A549 treated with RU486 at 1 μM for 4 hours (cell line): ENCODE measurements around the gene FAM193B. TPM values are rescaled to one million over a fixed set of nuclear protein-coding genes. Genes with fewer than 3 reads are reported as not detected.

ENCODE experiments used
- total RNA-seq: library from RNA; stranded (reverse); fragments of 200-300 nt; extraction: Qiagen RNA extraction; gene quantifications from 5 replicates; pipeline ENCODE4 v1.2.3, GENCODE V29; 2022; ENCODE audit warnings: low read depth

The FAM193B gene
- total RNA-seq: 18.7 to 31.7 TPM (median 26.3 TPM) in 5 replicates

DNA sequence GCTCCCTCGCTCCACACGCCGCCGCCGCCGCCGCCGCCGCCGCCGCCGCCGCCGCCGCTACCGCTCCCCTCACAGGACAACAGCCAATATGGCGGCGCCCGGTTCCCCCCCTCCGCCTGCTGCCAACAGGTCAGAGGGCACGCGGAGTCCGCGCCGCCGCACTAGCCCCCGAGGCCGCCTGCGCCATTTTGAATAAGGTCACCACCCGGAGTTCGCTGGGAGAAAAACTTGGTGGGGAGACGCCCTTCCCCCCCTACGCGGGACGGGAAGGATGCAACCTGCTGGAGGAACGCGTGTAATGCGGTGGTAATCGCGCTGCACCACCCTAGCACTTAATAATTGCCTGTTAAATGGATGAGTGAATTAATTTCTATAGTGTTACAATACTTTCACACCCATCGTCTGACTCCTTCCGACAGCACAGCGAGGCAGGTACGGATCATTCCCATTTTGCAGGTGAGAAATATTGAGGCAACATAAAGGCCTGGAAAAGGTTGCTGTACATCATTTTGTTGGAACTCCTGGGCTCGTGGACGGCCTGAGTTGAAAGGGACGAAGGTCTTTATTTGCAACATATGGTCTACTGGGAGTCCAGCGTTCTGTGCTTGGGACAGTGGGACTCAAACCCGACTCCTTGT is at the start of gene FAM193B:
Gene FAM193B, minus strand, starts transcription at position 90 of the 638 bp plus-strand sequence. CDS start 105 bp downstream, outside the sequence.

DNA sequence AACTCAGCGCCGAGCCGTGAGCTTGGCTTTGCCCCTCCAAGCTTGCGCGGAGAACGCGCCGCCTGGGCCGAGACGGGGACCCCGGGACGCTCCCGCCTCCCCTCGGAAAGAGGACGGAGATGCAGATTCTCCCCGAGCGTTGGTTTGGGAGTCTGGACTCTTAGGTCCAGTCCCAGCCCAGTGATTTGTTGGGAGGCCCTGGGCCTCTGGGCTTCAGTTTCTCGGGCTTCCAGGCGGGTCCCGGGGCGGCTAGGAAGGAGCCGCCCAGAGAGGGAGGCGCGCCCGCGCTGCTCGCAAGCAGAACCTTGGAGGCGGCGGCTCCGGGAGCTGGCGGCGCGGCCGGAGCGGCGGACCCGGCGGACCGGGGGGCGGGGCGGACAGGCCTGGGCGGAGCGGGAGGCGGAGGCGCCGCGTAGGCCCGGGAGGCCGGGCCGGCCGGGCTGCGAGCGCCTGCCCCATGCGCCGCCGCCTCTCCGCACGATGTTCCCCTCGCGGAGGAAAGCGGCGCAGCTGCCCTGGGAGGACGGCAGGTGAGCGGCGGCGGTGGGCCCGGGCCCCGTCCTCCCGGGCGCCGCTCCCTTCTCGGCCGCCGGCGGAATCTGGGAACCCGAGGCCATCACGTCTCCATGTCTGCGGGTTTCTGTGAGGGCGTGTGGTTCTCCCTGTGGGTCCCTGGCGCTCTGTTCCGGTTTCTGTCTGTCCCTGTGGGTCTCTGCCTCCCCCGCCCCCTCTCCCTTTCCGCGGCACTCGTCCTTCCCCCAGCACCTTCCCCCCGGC is 45.6 kb upstream of the FAM193B start, which contains the start of gene B4GALT7:
Gene B4GALT7, plus strand, starts transcription at position 402 of the 777 bp plus-strand sequence. Its CDS starts 79 bp downstream, at position 481.

DNA sequence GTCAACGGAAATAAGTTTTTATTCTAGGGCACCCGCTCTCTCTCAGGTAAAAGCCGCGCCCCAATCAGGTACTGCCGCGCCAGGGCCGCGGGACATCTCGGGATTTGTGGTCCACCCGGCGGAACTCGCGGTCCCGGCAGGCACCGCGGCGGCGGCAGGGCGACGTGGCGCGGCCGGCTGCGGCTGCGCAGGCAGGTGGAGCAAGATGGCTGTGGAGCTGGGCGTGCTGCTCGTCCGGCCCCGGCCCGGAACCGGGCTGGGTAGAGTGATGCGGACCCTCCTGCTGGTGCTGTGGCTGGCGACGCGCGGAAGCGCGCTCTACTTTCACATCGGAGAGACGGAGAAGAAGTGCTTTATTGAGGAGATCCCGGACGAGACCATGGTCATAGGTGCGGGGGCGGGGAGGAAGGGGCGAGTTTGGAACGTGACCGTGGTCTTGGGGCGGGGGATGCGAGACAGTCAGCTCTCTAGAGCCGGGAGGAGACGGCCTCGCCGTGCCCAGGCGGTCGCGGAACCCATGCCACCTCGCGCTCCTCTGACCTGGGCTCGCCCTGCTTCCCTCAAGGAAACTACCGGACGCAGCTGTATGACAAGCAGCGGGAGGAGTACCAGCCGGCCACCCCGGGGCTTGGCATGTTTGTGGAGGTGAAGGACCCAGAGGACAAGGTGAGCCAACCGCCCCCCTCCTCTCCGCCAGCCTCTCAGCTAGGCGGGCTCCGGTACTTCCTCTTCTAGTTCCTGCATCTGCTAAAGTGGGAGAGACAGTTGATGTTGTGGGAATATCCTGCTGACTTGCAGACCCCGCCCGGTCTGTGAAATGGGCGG is 37.9 kb upstream of the FAM193B start, which contains the start of gene TMED9:
Gene TMED9, plus strand, starts transcription at position 194 of the 825 bp plus-strand sequence. Its CDS starts 12 bp downstream, at position 206.

DNA sequence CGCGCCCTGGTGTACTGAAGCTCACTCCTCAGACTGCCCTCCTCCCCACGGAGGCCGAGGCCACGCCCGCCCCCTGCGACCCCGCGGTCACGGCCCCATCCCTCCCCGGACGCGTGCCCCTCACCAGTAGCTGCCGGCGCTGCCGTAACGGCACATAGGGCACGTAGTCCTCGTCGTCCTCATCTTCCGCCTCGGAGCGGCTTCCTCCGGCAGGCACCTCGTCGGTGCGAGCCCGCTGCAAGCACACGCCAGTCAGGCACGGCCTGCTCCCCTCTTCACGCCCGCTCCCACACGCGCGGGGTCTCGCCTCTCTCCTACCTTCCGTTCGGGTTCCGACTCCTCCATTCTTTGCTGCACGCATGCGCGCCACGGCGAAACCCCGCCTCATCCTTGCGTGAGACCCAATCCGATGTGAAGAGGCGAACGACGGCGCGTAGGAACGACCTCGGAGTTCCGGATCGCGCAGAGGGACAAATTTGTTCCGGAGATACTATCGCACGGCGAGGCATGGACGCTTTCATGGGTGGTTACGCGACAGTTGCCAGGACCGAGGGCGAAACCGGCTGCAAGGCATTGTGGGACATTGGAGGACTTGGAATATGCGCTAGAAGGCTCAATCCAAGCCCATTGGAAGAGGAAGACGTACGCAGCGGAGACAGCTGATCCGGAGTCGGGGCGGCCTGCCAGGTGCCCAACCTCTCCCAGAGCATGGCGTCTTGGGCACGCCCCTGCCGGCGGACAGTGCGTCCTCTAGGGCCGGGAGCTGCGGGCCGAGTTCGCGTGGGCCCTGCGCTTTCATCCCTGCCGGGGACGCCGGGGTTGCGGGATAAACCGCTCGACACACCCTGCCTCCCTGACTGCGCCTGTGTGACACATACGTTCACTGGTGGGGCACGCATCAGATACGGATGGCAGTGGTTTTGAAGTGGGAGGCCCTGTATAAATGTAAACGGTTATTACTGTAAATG is 37.5 kb downstream of the FAM193B start, which contains the start of gene DDX41:
Gene DDX41, minus strand, starts transcription at position 361 of the 968 bp plus-strand sequence. Its CDS starts 16 bp downstream, at position 345.

DNA sequence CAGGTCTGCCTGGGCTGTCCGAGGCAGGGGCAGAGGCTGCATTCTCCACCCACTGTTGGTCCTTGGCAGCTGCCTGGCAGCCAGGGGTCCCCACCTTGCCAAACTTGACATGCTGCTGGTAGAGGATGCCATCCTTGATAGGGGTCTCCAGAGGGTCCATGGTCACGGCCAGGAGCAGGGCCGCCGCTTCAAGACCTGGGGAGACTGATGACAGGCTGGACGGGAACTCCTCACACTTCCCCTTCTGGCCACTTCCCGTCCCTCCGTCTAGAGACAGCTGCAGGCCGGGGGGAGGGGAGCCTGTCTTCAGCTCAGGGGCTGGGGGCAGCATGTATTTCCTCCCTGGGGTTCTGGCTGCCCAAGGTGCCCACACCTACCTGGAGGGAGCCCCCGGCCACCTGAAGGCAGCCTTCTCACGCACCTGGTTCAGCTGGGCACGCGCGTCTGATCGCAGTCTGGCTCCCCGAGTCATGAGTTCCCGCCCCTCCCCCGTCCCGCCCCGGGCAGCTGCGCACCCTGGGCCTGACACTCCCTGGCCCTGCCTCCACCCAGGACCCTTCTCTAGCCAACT is 44.9 kb downstream of the FAM193B start, which contains the start of gene DOK3:
Gene DOK3, minus strand, starts transcription at position 446 of the 571 bp plus-strand sequence. Its CDS starts 286 bp downstream, at position 160.

DNA sequence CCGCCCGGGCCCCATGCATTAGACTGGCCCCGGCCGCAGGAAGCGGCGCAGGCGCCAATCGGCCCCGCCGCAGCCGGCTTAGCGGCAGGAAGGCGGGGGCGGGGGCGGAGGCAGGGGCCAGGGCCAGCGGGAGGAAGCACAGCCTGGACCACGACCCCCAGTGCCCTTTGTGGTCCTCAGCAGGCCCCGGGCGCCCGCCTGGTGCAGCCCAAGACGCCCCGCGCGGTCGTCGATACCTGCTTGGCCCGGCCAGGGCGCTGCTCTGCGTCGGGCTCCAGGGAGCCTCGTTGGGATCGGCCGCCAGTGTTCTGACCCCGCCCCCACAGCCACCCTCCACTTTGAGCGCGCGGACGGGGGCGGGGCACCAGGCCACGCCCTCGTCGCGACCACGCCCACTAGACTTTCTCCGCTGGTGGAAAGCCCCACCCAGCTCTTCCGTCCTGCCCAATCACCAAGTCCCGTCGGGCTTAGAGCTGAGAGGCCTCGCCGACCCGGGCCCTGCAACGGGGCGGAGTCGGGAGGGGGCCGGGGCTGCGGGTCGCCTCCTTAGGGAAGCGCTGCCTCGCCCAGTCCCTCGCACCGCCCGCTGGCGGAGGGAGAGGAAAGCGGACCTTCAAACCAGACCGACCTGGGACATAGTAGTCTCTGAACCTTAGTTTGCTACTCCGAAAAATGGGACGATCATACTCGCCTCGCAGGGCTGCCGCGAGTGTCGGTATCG is 56.9 kb downstream of the FAM193B start, which contains the start of gene PDLIM7:
Gene PDLIM7, minus strand, starts transcription at position 313 of the 721 bp plus-strand sequence. CDS start 1,092 bp downstream, outside the sequence.

DNA sequence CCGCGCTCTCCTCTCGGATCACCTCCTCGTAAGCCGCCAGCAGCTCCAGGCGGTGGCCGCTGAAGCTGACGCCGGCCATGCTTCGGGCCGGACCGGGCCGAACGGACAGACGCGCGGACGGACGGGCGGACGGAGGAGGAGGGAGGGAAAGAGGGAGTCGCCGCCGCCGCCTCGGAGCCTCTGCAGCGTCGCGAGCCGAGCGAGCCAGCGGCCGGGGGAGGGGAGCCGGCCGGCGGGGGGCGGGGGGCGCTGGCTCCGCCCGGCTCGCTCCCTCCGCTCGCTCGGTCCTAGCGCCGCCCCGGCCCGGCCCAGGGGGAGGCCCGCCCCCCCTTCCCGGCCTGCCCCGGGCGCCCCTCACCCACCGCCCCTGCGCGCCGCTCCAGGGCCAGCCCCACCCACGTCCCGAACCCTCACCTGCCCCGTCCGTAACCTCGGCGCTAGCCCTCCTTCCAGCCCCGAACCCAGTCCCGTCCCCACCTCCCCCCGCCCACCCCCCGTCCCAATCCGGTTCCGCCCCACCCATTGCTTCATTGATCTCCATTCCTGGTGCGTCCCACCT is 80.8 kb downstream of the FAM193B start, which contains the start of gene DBN1:
Gene DBN1, minus strand, starts transcription at position 192 of the 559 bp plus-strand sequence. Its CDS starts 113 bp downstream, at position 79.

Other genes with a start within 250 kb of the FAM193B start
- gene MXD3, start 242.7 kb downstream of the FAM193B start, total RNA-seq: 12.9 to 22.2 TPM (median 17.1 TPM) in 5 replicates
- 183 to 219 TPM (median 196 TPM) in 5 replicates for gene LMAN2, start 202.9 kb downstream of the FAM193B start, total RNA-seq
- 6.0 to 6.9 TPM (median 6.2 TPM) in 5 replicates for gene RGS14, start 196.6 kb downstream of the FAM193B start, total RNA-seq
- gene SLC34A1, start 170.1 kb downstream of the FAM193B start, total RNA-seq: not detected in 5 replicates
- not detected in 5 replicates for gene PFN3, start 153.9 kb downstream of the FAM193B start, total RNA-seq
- 11.8 to 26.6 TPM (median 21.3 TPM) in 5 replicates for gene F12, start 145.0 kb downstream of the FAM193B start, total RNA-seq
- 18.0 to 27.8 TPM (median 26.3 TPM) in 5 replicates for gene GRK6, start 127.9 kb downstream of the FAM193B start, total RNA-seq
- gene PRR7, start 107.7 kb downstream of the FAM193B start, total RNA-seq: 17.5 to 43.9 TPM (median 41.0 TPM) in 5 replicates
- gene DBN1, start 80.9 kb downstream of the FAM193B start, total RNA-seq: 49.8 to 80.7 TPM (median 69.2 TPM) in 5 replicates
- 72.7 to 114 TPM (median 102 TPM) in 5 replicates for gene PDLIM7, start 57.0 kb downstream of the FAM193B start, total RNA-seq
- 3.0 to 5.6 TPM (median 4.3 TPM) in 5 replicates for gene DOK3, start 44.7 kb downstream of the FAM193B start, total RNA-seq
- 90.8 to 130 TPM (median 111 TPM) in 5 replicates for gene DDX41, start 37.6 kb downstream of the FAM193B start, total RNA-seq
- 276 to 283 TPM (median 278 TPM) in 5 replicates for gene TMED9, start 37.6 kb upstream of the FAM193B start, total RNA-seq
- 20.9 to 31.0 TPM (median 24.6 TPM) in 5 replicates for gene B4GALT7, start 45.6 kb upstream of the FAM193B start, total RNA-seq
- gene FAM153A, start 228.3 kb upstream of the FAM193B start, total RNA-seq: not detected in 5 replicates